ENCODE data around the gene CCDC146. TPM values are rescaled to one million over a fixed set of nuclear protein-coding genes. Genes with fewer than 3 reads are reported as not detected.

The CCDC146 gene
- total RNA-seq, 2 donors from 2014 or later: 2.0 to 3.8 TPM

DNA sequence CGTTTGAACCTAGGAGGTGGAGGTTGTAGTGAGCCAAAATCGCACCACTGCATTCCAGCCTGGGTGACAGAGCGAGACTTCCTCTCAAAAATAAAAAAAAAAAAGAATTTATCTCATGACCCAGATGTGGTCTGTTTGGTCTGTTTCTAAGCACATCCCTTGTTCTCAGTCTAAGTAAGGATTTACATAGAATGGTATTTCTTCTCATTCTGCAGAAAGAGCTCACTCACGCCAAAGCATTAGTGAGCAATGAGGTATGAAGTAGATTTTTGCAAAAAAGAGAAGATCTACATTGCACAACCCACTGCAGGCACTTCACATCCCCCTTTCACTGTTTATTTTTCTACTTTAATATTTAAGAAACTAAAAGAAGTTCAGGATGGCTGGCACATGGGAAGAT lies 153.7 kb downstream of the CCDC146 start:
- Mint-ChIP-seq H3K9me3 (no peaks in the 10 kb centered on the region), H3K27ac (no peak overlapping the region), H3K4me1 (ENCODE audit: low read depth) (peaks cover 10% of the 10 kb centered on the region), H3K36me3 (ENCODE audit: insufficient read depth in 2 of 2) (no peaks in the 10 kb centered on the region), H3K27me3 (ENCODE audit: low read depth) (no peaks in the 10 kb centered on the region), H3K4me3 (no peak overlapping the region)
- ATAC-seq (replicated peaks in 1 of 2): peak; percentile 58 to 84
- no peak for DNase-seq

DNA sequence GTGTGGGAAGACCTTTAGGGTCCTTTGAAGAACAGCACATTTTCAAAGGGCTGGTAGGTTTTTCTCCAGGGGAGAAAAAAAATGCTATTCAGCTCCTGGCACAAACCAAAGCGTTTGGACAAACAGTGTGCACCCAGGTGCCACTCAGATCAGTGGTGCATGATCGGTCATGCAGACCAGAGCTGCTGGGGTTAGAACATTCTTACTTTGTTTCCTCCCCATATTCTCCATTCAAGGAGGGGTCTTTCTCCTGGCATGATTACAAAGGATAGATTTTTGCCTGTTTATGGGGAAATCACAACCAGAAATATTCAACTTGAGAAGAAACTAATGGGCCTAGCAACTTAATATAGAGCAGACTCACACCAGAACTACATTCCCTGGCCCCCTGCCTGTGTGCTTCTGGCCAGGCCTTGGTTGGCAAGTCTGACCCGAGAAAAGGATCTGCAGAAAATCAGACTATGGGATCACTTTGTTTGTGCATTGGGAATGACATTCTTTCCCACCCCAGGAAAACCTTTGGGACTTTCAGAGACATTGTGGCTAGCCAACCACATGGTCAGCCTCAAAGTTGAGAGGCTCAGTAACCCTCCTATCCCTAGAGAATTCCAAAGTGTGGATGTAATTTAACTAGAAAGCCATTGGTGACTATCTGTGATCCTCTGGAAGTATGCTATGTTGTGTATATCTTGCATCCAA lies 159.5 kb downstream of the CCDC146 start:
- Mint-ChIP-seq H3K27me3 (ENCODE audit: low read depth) (no peaks in the 10 kb centered on the region), H3K4me1 (ENCODE audit: low read depth) (no peaks in the 10 kb centered on the region), H3K4me3 (no peak overlapping the region), H3K36me3 (ENCODE audit: insufficient read depth in 2 of 2) (peaks cover 2 to 3% of the 10 kb centered on the region in 2 donors), H3K27ac (no peak overlapping the region), H3K9me3 (peaks cover 0 to 3% of the 10 kb centered on the region in 2 donors)
- ATAC-seq (replicated peaks in 1 of 2): no peak
- DNase-seq: no peak

DNA sequence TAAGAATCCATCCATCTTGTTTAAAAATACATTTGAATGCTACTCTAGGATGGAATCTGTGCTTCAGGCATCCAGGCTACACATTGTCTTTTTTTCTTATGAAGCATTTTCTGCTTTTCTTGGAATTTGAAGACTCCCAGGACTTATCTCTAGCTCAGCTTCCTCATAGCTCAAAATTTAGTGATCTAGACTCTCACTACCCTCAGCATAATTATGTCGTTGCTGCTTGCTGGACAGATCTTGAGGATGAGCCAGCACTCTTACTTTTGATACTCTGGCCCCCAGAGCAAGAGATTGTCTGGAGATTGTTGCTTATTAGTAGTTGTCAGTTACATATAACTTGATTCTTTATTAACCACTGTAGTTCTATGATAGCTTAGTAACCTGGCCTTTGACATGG lies 160.5 kb downstream of the CCDC146 start:
- H3K27me3 Mint-ChIP-seq (ENCODE audit: low read depth): no peaks in the 10 kb centered on the region
- H3K9me3 Mint-ChIP-seq: peaks cover 0 to 3% of the 10 kb centered on the region in 2 donors
- H3K36me3 Mint-ChIP-seq (ENCODE audit: insufficient read depth in 2 of 2): peaks cover 2 to 3% of the 10 kb centered on the region in 2 donors
- H3K4me1 Mint-ChIP-seq (ENCODE audit: low read depth): no peaks in the 10 kb centered on the region
- H3K27ac Mint-ChIP-seq: no peak overlapping the region
- DNase-seq (no peak), ATAC-seq (replicated peaks in 1 of 2) (no peak)
- no peak overlapping the region for H3K4me3 Mint-ChIP-seq

DNA sequence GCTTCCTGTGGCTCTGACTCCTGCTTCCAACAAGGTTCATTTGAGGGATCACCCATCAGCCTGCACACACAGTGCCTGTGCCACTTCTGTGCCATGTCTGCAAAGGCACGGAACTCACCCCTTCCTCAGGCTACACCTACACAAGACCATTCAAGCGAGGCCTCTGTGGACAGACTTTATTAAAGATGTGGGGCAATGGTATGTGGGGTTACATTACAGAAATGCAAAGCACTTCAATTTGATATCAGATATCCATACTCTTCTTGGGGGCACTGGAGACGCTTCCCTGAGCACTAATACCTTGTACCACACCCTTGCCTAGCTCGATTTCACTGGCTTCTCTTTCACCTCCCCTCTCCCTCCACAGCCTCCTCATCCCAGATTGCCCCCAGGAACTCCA lies 161.6 kb downstream of the CCDC146 start:
- Mint-ChIP-seq H3K27ac (no peak overlapping the region), H3K4me1 (ENCODE audit: low read depth) (no peaks in the 10 kb centered on the region)
- no peak for ATAC-seq (replicated peaks in 1 of 2)

DNA sequence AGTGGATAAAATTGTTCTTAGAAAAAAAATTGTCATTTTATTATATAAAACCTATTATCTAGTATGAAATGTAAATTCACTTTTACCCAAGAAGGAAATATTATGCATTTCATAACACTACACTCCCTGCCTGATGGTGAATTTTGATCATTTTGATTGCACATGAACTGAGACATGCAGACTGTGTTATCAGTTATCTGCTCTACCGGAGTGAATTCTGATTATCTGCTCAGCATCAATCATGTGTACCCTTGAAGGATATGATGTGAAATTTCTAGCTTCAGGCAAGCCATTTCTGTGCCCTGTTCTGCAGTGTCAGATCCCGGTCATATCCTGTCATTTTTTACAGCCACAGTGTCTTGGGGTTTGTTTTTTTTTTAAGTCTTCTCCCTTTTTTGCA lies 162.2 kb downstream of the CCDC146 start:
- Mint-ChIP-seq H3K4me1 (ENCODE audit: low read depth) (no peaks in the 10 kb centered on the region), H3K36me3 (ENCODE audit: insufficient read depth in 2 of 2) (peaks cover 2 to 6% of the 10 kb centered on the region in 2 donors), H3K27ac (no peak overlapping the region), H3K27me3 (ENCODE audit: low read depth) (no peaks in the 10 kb centered on the region), H3K4me3 (no peak overlapping the region), H3K9me3 (peaks cover 0 to 3% of the 10 kb centered on the region in 2 donors)
- DNase-seq (no peak), ATAC-seq (replicated peaks in 1 of 2) (no peak)

More for the DNA sequence above, 161.6 kb downstream of the CCDC146 start:
- no peak for DNase-seq
- Mint-ChIP-seq H3K27me3 (ENCODE audit: low read depth) (no peaks in the 10 kb centered on the region), H3K36me3 (ENCODE audit: insufficient read depth in 2 of 2) (peaks cover 2 to 3% of the 10 kb centered on the region in 2 donors), H3K4me3 (no peak overlapping the region), H3K9me3 (peaks cover 0 to 3% of the 10 kb centered on the region in 2 donors)

DNA sequence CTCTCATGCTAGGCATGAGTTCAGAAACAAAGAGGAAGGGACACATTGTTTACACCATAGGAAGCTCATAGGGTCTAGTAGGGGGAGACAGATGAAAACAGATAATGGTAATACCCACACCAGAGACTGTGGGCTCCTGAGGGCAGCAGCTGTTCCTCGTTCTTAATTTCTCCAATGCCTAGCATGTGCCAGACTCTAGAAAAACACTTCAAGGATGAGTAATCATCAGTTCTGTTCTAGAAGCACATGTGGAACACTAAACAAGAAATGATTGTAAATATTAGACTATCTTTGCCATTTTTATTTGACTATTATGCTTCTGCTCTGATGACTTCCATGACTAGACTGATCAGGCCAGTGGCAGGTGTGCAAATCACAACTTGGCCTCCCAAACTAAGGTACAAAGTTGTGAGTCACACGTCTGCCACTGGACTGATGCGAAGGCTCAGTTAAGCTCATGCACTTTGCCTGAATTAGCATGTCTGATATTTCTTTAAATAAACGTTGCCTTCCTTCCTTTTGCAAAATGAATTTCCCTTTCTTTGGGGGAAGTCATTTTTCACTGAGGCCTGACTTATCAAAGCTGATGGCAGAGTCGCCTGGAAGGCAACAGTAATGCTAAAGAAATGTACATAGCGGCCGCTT lies 166.4 kb downstream of the CCDC146 start:
- DNase-seq (no peak), ATAC-seq (replicated peaks in 1 of 2) (no peak)
- Mint-ChIP-seq H3K27ac (no peak overlapping the region), H3K4me1 (ENCODE audit: low read depth) (no peaks in the 10 kb centered on the region), H3K27me3 (ENCODE audit: low read depth) (no peaks in the 10 kb centered on the region), H3K9me3 (peaks cover 0 to 3% of the 10 kb centered on the region in 2 donors), H3K36me3 (ENCODE audit: insufficient read depth in 2 of 2) (peaks cover 2 to 7% of the 10 kb centered on the region in 2 donors), H3K4me3 (no peak overlapping the region)

DNA sequence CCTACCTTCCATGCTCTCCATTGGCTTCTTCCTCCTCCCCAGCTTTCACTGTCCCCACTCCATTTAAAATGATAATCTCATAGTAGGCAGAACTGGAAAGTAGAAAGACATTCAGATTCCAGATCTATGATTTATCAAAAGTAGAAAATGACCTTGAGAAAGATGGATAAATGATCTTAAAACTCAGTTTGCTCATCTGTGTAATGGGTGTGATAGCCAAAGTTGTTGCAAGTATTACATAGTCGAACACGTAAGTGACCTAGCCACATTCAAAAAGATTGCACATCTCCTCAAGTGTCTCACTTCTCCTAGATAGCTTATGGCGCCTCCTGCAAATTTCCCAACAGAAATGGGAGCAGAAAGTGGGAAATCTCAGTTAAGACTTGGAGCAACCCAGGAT lies 167.0 kb downstream of the CCDC146 start:
- Mint-ChIP-seq H3K36me3 (ENCODE audit: insufficient read depth in 2 of 2) (peaks cover 2 to 7% of the 10 kb centered on the region in 2 donors), H3K9me3 (peaks cover 0 to 3% of the 10 kb centered on the region in 2 donors), H3K4me1 (ENCODE audit: low read depth) (no peaks in the 10 kb centered on the region), H3K27ac (no peak overlapping the region), H3K27me3 (ENCODE audit: low read depth) (no peaks in the 10 kb centered on the region), H3K4me3 (no peak overlapping the region)
- DNase-seq (no peak), ATAC-seq (replicated peaks in 1 of 2) (no peak)

DNA sequence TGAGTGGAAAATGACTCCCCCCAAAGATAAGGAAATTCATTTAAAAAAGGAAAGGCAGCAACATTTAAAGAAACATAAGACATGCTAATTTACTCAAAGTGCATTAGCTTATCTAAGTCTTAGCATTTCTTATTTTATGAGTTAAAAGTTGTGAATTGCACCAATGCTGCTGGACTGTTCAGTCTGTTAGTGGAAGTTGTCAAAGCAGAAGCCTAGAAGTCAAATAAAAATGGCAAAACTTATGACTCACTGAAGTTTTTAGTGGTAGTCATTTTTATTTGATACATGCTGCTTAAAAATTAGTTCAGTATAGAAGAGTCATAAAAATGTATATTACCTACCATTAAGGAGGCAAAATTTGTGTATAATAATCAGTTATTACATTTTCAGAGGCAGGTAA lies 168.0 kb downstream of the CCDC146 start:
- DNase-seq (no peak), ATAC-seq (replicated peaks in 1 of 2) (no peak)
- Mint-ChIP-seq H3K4me1 (ENCODE audit: low read depth) (no peaks in the 10 kb centered on the region), H3K27ac (no peak overlapping the region), H3K4me3 (no peak overlapping the region), H3K9me3 (peaks cover 0 to 3% of the 10 kb centered on the region in 2 donors), H3K36me3 (ENCODE audit: insufficient read depth in 2 of 2) (peaks cover 2 to 7% of the 10 kb centered on the region in 2 donors), H3K27me3 (ENCODE audit: low read depth) (no peaks in the 10 kb centered on the region)

DNA sequence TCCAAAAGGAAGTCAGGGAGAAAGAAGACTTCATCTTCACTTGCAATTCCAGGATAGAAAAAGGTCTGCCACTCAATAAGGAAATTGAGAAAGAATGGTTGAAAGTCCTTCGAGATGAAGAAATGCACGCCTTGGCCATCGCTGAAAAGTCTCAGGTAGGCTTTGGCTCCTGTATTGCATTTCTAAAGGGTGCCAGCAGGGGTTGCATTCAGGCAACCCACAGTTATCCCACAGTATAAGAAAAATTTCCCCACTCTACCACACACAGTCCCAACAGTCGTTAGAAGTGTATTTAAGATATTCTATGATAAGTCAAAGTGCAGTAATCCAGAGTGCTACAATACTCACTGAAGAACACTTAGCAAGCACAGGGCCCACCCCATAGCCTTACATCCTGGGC lies 170.6 kb downstream of the CCDC146 start:
- no peaks in the 10 kb centered on the region for H3K27me3 Mint-ChIP-seq (ENCODE audit: low read depth)

DNA sequence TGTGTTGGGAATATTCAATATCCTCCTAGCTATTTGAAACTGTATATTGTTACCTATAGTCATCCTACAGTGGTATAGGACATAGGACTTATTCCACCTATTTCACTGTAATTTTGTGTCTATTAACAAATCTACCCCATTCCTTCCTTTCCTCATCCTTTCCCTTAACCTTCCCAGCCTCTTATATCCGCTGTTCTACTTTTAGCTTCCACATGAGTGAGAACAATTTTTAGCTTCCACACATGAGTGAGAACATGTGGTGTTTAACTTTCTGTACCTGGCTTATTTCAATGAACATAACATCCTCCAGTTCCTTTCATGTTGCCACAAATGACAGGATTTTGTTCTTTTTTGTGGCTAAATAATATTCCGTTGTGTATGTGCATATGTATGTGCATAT lies 173.1 kb downstream of the CCDC146 start:
- H3K9me3 Mint-ChIP-seq: peaks cover 4 to 8% of the 10 kb centered on the region in 2 donors
- H3K27ac Mint-ChIP-seq: no peak overlapping the region
- ATAC-seq (replicated peaks in 1 of 2): no peak
- no peaks in the 10 kb centered on the region for H3K27me3 Mint-ChIP-seq (ENCODE audit: low read depth)
- no peaks in the 10 kb centered on the region for H3K4me1 Mint-ChIP-seq (ENCODE audit: low read depth)
- H3K36me3 Mint-ChIP-seq (ENCODE audit: insufficient read depth in 2 of 2): peaks cover 0 to 12% of the 10 kb centered on the region in 2 donors
- DNase-seq: no peak
- no peak overlapping the region for H3K4me3 Mint-ChIP-seq

More for the DNA sequence above, 170.6 kb downstream of the CCDC146 start:
- peaks cover 0 to 16% of the 10 kb centered on the region in 2 donors for H3K36me3 Mint-ChIP-seq (ENCODE audit: insufficient read depth in 2 of 2)
- DNase-seq (no peak), ATAC-seq (replicated peaks in 1 of 2) (no peak)
- no peak overlapping the region for H3K27ac Mint-ChIP-seq
- peaks cover 4 to 8% of the 10 kb centered on the region in 2 donors for H3K9me3 Mint-ChIP-seq
- no peaks in the 10 kb centered on the region for H3K4me1 Mint-ChIP-seq (ENCODE audit: low read depth)
- no peak overlapping the region for H3K4me3 Mint-ChIP-seq

DNA sequence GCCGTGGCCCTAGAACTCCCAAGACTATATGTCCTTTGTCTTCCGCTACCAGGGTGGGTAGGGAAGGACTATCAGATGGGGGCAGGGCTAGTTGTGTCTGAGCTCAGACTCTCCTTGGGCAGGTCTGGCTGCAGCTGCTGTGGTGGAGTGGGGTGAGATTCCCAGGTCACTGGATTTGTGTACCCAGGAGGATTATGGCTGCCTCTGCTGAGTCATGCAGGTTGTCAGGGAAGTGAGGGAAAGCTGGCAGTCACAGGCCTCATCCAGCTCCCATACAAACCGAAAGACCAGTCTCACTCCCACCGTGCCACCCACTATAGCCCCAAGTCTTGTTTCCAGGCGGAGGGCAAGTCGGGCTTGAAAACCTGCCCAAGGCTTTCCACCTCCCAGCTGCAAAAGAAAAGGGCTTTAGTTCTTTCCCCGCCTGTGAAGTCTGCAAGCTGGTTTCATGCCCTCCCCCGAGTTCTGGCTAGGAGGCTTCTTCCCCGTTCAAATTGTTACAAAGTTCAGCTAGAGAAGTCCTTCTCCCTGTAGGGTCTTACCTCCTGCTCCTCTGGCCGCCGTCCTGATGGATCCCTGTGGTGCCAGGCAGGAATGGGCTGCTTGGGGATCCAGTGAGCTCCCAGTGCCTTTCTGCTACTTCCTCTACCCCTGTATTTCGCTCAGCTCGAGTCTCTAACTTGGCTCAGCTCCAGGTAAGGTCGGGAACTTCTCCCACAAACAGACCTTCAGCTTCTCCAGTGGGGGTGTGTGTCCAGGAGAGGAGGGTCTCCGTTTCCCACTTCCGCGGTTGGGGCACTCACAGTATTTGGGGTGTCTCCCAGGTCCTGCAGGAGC lies 184.0 kb downstream of the CCDC146 start:
- Mint-ChIP-seq H3K9me3 (peaks cover 8 to 17% of the 10 kb centered on the region in 2 donors), H3K27me3 (ENCODE audit: low read depth) (no peaks in the 10 kb centered on the region), H3K36me3 (ENCODE audit: insufficient read depth in 2 of 2) (peaks cover 11 to 14% of the 10 kb centered on the region in 2 donors), H3K4me3 (no peak overlapping the region), H3K4me1 (ENCODE audit: low read depth) (no peaks in the 10 kb centered on the region), H3K27ac (no peak overlapping the region)
- no peak for DNase-seq
- ATAC-seq (replicated peaks in 1 of 2): no peak

DNA sequence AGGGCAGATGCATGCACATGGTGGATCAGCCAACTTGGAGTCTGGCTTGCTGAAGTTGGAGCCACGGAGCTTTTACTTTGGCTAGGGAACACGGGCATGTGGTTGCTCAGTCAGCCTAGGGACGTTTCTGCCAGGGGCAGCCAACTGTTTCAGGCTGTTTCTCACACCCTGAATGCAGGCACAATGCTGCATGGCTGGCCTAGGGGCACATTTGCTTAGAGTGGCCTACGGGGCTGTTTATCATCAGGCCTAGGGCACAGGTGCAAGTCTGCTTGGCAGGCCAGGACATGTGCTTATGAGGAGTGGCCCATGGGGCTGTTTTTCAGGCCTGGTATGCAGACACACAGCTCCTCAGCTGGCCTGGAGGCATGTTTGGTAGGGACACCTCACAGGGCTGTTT lies 186.4 kb downstream of the CCDC146 start:
- peaks cover 2 to 9% of the 10 kb centered on the region in 2 donors for H3K36me3 Mint-ChIP-seq (ENCODE audit: insufficient read depth in 2 of 2)
- H3K4me1 Mint-ChIP-seq (ENCODE audit: low read depth): no peaks in the 10 kb centered on the region
- no peak overlapping the region for H3K4me3 Mint-ChIP-seq
- no peaks in the 10 kb centered on the region for H3K27me3 Mint-ChIP-seq (ENCODE audit: low read depth)
- peaks cover 2 to 5% of the 10 kb centered on the region in 2 donors for H3K9me3 Mint-ChIP-seq
- DNase-seq (no peak), ATAC-seq (replicated peaks in 1 of 2) (no peak)
- H3K27ac Mint-ChIP-seq: no peak overlapping the region

DNA sequence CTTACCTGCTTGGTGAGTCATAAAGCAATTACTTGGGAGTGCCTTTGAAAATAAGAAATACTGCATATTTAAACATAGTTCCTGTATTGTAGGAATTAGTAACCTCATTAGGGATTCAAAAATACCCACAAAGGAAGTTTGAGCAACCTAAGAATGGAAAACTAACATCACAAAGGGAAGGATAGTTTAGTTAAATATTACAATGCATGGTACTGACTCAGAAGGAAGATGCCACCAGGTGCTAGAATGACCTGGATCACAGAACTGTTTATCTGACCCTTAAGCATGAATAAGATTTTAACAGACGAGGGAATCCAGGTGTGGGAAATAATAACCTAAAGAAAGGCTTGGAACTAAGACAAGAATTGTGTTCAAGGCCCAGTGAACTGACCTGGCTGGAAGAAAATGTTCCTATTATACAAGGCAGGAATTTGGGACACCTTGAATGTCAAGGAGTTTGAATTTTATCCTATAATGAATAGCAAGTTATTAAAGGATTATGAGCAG lies 187.4 kb downstream of the CCDC146 start:
- Mint-ChIP-seq H3K4me3 (no peak overlapping the region), H3K9me3 (peaks cover 0 to 2% of the 10 kb centered on the region in 2 donors), H3K27me3 (ENCODE audit: low read depth) (no peaks in the 10 kb centered on the region), H3K27ac (no peak overlapping the region), H3K4me1 (ENCODE audit: low read depth) (no peaks in the 10 kb centered on the region), H3K36me3 (ENCODE audit: insufficient read depth in 2 of 2) (peaks cover 2 to 5% of the 10 kb centered on the region in 2 donors)
- no peak for ATAC-seq (replicated peaks in 1 of 2)
- DNase-seq: no peak
